T-cell (primary cell): Measurements from ENCODE around the gene PDIA5. TPM values are rescaled to one million over a fixed set of nuclear protein-coding genes. Genes with fewer than 3 reads are reported as not detected.
A peak's percentile ranks its signal among the peaks of the same experiment; 100 is the strongest.

Experiments used
- ATAC-seq, 4 experiments: fragments of 200-7000 bp in 3 of 4; fragments of 150-1000 bp in 1 of 4; cut with Tn5 transposase; replicated peaks in 1 of 4; 1 replicate in 3 of 4; 2 replicates in 1 of 4; pipeline ENCODE4 v1.10.0; 2021; ENCODE audit warnings: moderate library complexity in 3 of 4, mild to moderate bottlenecking in 2 of 4, moderate number of reproducible peaks in 1 of 4
- CTCF ChIA-PET, 2 donors: fragments of 300-600 bp; sonication (Branson Sonifier 250); formaldehyde crosslinking; loops; one replicate each; lab custom pipeline; 2022; ENCODE audit warnings: antibody characterized with exemption in 2 of 2; lab: Charles Lee
- POLR2A ChIA-PET, 2 donors: fragments of 300-600 bp; sonication (Branson Sonifier 250); formaldehyde crosslinking; loops; one replicate each; lab custom pipeline; 2022; ENCODE audit warnings: antibody characterized with exemption in 2 of 2; lab: Charles Lee
- DNase-seq, 35 experiments: peaks; one replicate each; pipeline versions ENCODE4 v3.0.0 to v3.0.0-alpha.2; 2013 to 2023
- H3K27ac ChIP-seq: one replicate; pipeline ENCODE4 v1.5.1; 2013; ENCODE audit warnings: low read length
- H3K27me3 ChIP-seq, 2 experiments: replicated peaks in 1 of 2; 1 replicate in 1 of 2; 2 replicates in 1 of 2; pipeline versions ENCODE4 v1.6.1 to v1.7.0; 2013; ENCODE audit warnings: low read length in 1 of 2, mixed read lengths in 1 of 2; ENCODE audit not compliant: control insufficient read depth in 2 of 2, insufficient read depth in 2 of 2; ENCODE audit errors: extremely low read depth in 1 of 2
- H3K36me3 ChIP-seq, 2 donors: 1 replicate in 1 of 2; 2 replicates in 1 of 2; pipeline versions ENCODE4 v1.6.1 to v1.7.0; 2013; ENCODE audit warnings: low read length in 1 of 2; ENCODE audit not compliant: control insufficient read depth in 2 of 2, insufficient read depth in 1 of 2; ENCODE audit errors: extremely low read depth in 1 of 2
- H3K4me1 ChIP-seq, 2 experiments: 1 replicate in 1 of 2; 2 replicates in 1 of 2; pipeline versions ENCODE4 v1.6.1 to v1.7.0; 2013; ENCODE audit warnings: low read length in 2 of 2, mixed read lengths in 1 of 2; ENCODE audit not compliant: insufficient read depth in 2 of 2, control insufficient read depth in 1 of 2; ENCODE audit errors: extremely low read depth in 1 of 2
- H3K4me3 ChIP-seq, 2 donors: 1 replicate in 1 of 2; 2 replicates in 1 of 2; pipeline versions ENCODE4 v1.5.1 to v1.7.0; 2013; ENCODE audit warnings: mild to moderate bottlenecking in 2 of 2, low read length in 1 of 2, moderate library complexity in 1 of 2; ENCODE audit not compliant: control insufficient read depth in 1 of 2; ENCODE audit errors: extremely low read depth in 1 of 2
- H3K9me3 ChIP-seq: 2 replicates; pipeline ENCODE4 v1.7.0; 2013
- H3K27ac Mint-ChIP-seq, 2 donors: one replicate each; pipeline ENCODE4 v1.8.0; 2020 to 2021; ENCODE audit warnings: mild to moderate bottlenecking in 2 of 2, mixed read lengths in 2 of 2
- H3K27me3 Mint-ChIP-seq, 2 donors: one replicate each; pipeline ENCODE4 v1.8.0; 2021 to 2022; ENCODE audit warnings: mixed read lengths in 2 of 2
- H3K36me3 Mint-ChIP-seq: one replicate; pipeline ENCODE4 v1.8.0; 2021; ENCODE audit warnings: mixed read lengths
- H3K4me1 Mint-ChIP-seq, 3 donors: one replicate each; pipeline ENCODE4 v1.8.0; 2020 to 2022; ENCODE audit warnings: mixed read lengths in 3 of 3, mild to moderate bottlenecking in 1 of 3
- H3K4me3 Mint-ChIP-seq, 3 donors: one replicate each; pipeline ENCODE4 v1.8.0; 2020 to 2022; ENCODE audit warnings: mild to moderate bottlenecking in 3 of 3, mixed read lengths in 3 of 3, moderate library complexity in 3 of 3
- H3K9me3 Mint-ChIP-seq, 3 donors: one replicate each; pipeline ENCODE4 v1.8.0; 2020 to 2022; ENCODE audit warnings: mixed read lengths in 3 of 3
- WGBS: methylation state at CpG from one replicate; pipeline ENCODE4 v1.1.5; 2013; ENCODE audit warnings: missing lambda C conversion rate; ENCODE audit not compliant: insufficient coverage; 5-methylcytosine and 5-hydroxymethylcytosine counted together
- total RNA-seq, 35 experiments: library from RNA in 6 of 35; stranded (reverse) in 6 of 35; fragments of 120-200 nt in 1 of 35; gene quantifications; one replicate each; pipeline versions ENCODE4 v1.2.1 to v1.2.4 and lab custom pipeline; 2013 to 2026

Gene PDIA5
- total RNA-seq, 5 donors from 2014 or later (not counting 1 experiment from before 2014, with no cell fraction given): 5.4 to 8.2 (median 7.0) TPM

DNA sequence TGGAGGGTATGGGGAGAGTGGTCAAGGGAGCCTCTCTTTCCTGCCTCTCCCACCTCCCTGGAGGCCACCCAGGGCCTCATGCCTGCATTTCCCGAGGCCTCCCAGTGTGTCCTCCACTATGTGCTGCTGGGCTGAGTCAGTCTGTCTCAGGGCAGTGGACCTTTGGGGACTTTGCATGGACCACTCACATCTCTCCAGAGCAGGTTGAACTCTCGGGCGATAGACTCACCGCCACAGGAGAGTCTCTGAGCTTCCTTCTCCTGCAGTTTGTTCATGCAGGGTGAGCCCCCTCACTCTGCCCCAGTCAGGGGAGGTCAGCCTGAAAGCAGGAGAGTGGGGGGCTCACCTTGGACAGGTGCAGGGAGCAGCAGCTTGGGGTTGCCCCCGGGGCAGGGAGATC is 74.5 kb downstream of the PDIA5 start:
- POLR2A ChIA-PET: interaction anchor here in 1 of 2 donors (0.5 kb wide), 1 partner anchor 83 kb away, joined by 6 read pairs; no protein-coding TSS in a partner anchor

GRCh38 chr3:123143669-123144411 is 77.0 kb downstream of the PDIA5 start:
- H3K36me3 Mint-ChIP-seq: peaks cover 21% of the 10 kb centered on the region
- no peak overlapping the region for H3K4me3 Mint-ChIP-seq
- no peak overlapping the region for H3K27ac ChIP-seq
- no peak for ATAC-seq
- no peaks in the 10 kb centered on the region for H3K4me1 Mint-ChIP-seq
- H3K4me3 ChIP-seq: no peak overlapping the region
- H3K27ac Mint-ChIP-seq: no peak overlapping the region
- POLR2A ChIA-PET: no interaction called here
- CTCF ChIA-PET: no interaction called here
- no peaks in the 10 kb centered on the region for H3K4me1 ChIP-seq
- peaks cover 2 to 4% of the 10 kb centered on the region in 2 donors for H3K36me3 ChIP-seq
- no peaks in the 10 kb centered on the region for H3K9me3 ChIP-seq
- H3K27me3 ChIP-seq: no peaks in the 10 kb centered on the region
- DNase-seq: no peak
- 91% methylated on average over 5 of the region's 10 CpGs for WGBS
- H3K9me3 Mint-ChIP-seq: no peaks in the 10 kb centered on the region
- H3K27me3 Mint-ChIP-seq: no peaks in the 10 kb centered on the region

More for the DNA sequence above, 74.5 kb downstream of the PDIA5 start:
- H3K4me3 Mint-ChIP-seq: no peak overlapping the region
- H3K27ac Mint-ChIP-seq: no peak overlapping the region
- no peaks in the 10 kb centered on the region for H3K9me3 Mint-ChIP-seq
- no peaks in the 10 kb centered on the region for H3K4me1 ChIP-seq
- no peaks in the 10 kb centered on the region for H3K4me1 Mint-ChIP-seq
- H3K36me3 ChIP-seq: peaks cover under 1 to 6% of the 10 kb centered on the region in 2 donors
- H3K36me3 Mint-ChIP-seq: peaks cover 16% of the 10 kb centered on the region
- no peaks in the 10 kb centered on the region for H3K27me3 ChIP-seq
- H3K27ac ChIP-seq: no peak overlapping the region
- CTCF ChIA-PET: no interaction called here
- DNase-seq (no peak), ATAC-seq (no peak)
- H3K27me3 Mint-ChIP-seq: no peaks in the 10 kb centered on the region
- no CpG with 5 or more reads among the region's 5 CpGs for WGBS
- H3K9me3 ChIP-seq: no peaks in the 10 kb centered on the region
- no peak overlapping the region for H3K4me3 ChIP-seq

DNA sequence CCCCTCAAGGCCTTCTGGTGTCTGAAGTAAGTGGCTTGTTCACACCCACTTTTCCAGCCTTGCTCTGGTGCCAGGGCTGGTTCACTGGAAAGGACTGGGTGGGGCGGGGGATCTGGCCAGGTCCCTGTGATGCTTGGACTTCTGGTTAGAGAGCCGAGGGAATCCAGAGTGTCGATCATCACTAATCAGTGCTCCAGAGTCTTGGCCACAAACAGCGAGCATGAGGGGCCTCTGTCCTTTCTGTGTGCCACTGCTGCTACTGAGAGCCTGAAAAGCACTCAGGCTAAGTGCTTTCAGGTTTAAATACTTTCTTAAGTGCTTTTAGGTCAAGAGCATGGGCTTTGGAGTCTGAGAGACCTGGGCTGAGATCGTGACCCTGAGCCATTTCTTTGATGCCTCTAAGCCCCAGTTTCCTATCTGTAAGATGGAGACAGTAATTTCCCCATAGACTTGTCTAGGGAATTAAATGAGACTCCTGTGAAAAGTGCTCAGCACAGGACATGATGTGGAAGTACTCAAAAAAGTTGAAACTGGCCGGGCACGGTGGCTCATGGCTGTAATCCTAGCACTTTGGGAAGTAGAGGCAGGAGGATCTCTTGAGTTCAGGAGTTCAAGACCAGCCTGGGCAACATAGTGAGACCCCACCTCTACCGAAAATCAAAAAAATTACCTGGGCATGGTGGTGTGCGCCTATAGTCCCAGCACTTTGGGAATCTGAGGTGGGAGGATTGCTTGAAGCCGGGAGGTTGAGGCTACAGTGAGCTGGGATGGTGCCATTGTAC is 81.1 kb downstream of the PDIA5 start:
- Histone ChIP-seq H3K27me3 (no peaks in the 10 kb centered on the region), H3K36me3 (peaks cover 0 to 2% of the 10 kb centered on the region in 2 donors), H3K4me1 (peaks cover 0 to 4% of the 10 kb centered on the region in 2 experiments), H3K27ac (no peak overlapping the region), H3K4me3 (no peak overlapping the region), H3K9me3 (no peaks in the 10 kb centered on the region)
- Mint-ChIP-seq H3K36me3 (peaks cover 39% of the 10 kb centered on the region), H3K9me3 (peaks cover 0 to 7% (median 0%) of the 10 kb centered on the region in 3 donors), H3K27me3 (no peaks in the 10 kb centered on the region), H3K4me3 (no peak overlapping the region), H3K4me1 (no peaks in the 10 kb centered on the region), H3K27ac (no peak overlapping the region)
- DNase-seq (no peak), ATAC-seq (no peak)
- ChIA-PET CTCF (no interaction called here), POLR2A (no interaction called here)
- 98% methylated on average over 7 of the region's 10 CpGs for WGBS

- H3K36me3 Mint-ChIP-seq: peaks cover 40% of the 10 kb centered on the region
- ChIA-PET POLR2A (no interaction called here), CTCF (no interaction called here)
- no peaks in the 10 kb centered on the region for H3K27me3 Mint-ChIP-seq
- 99% methylated on average over 8 of the region's 8 CpGs for WGBS
- H3K27ac Mint-ChIP-seq: peak overlapping the region; percentile 4 to 55
- peaks cover 0 to 7% (median 0%) of the 10 kb centered on the region in 3 donors for H3K9me3 Mint-ChIP-seq
- Histone ChIP-seq H3K36me3 (peaks cover 0 to 2% of the 10 kb centered on the region in 2 donors), H3K4me3 (no peak overlapping the region), H3K27ac (no peak overlapping the region), H3K9me3 (no peaks in the 10 kb centered on the region), H3K4me1 (peaks cover 0 to 4% of the 10 kb centered on the region in 2 experiments), H3K27me3 (no peaks in the 10 kb centered on the region)
- ATAC-seq (no peak), DNase-seq (no peak)
- no peak overlapping the region for H3K4me3 Mint-ChIP-seq
- no peaks in the 10 kb centered on the region for H3K4me1 Mint-ChIP-seq
Observed at GRCh38 chr3:123148772-123149171, 81.9 kb downstream of the PDIA5 start.

DNA sequence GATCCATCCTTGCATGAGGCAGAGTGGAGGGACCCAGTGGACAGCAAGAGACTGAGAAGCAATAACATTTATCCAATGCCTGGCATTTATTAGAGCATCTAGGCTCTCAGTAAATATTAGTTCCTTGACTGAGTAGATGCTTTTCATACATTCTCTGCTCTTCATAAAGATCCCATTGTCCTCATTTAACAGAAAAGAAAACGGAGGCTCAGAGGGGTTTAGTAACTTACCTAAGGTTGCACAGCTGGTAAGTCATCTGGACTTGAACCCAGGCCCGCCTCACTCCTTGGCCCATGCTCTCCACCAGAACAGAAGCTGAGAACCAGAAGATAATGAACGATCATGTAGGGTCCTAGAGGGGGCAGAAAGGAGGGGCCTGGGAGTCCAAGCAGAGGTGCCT is 82.7 kb downstream of the PDIA5 start:
- 100% methylated on average over 1 of the region's 3 CpGs for WGBS
- Mint-ChIP-seq H3K27ac (peak overlapping the region in 1 of 2 donors; percentile 44), H3K4me1 (no peaks in the 10 kb centered on the region), H3K4me3 (no peak overlapping the region), H3K27me3 (no peaks in the 10 kb centered on the region), H3K36me3 (peaks cover 40% of the 10 kb centered on the region), H3K9me3 (peaks cover 0 to 7% (median 0%) of the 10 kb centered on the region in 3 donors)
- CTCF ChIA-PET: no interaction called here
- Histone ChIP-seq H3K27ac (no peak overlapping the region), H3K27me3 (no peaks in the 10 kb centered on the region), H3K4me1 (peaks cover 0 to 4% of the 10 kb centered on the region in 2 experiments), H3K36me3 (peaks cover 0 to 2% of the 10 kb centered on the region in 2 donors), H3K4me3 (no peak overlapping the region), H3K9me3 (no peaks in the 10 kb centered on the region)
- DNase-seq (no peak), ATAC-seq (no peak)
- POLR2A ChIA-PET: no interaction called here

DNA sequence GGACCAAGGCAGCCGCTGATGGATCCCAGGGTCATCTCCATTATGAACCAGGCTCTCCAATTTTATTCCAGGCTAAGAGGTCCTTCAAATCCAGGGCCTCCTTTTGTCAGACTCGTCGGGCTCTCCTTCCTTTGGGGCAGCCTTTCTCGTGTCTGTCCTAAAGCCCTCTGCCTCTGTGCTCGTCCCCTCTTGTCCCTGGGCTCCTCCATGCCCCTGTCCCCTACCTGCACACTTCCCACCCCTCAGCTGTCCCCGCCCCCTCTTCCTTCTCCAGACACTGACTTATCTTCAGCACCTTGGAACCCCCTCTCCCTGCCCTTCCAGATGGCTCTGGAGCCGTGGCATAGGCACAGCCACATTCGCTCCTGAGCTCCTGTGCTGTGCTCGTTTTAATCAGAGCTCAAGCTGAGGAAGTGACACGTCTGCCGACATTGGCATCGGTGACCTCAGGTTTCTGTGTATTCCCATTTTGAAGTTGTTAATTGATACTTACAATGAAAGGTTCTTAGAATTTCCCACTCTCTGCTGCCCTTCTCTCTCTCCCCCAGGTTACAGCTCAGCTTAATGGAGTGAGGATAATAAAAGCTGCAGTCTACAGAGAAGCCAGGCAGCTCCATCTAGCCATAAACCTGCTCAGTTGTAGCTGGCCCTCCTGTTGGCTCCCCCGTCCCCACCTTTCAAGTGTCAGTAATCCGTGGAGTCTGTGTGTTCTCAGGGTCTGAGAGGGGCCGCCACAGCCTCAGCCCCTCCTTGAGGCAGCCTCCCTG is 83.8 kb downstream of the PDIA5 start:
- Histone ChIP-seq H3K27me3 (no peaks in the 10 kb centered on the region), H3K4me1 (peaks cover 0 to 4% of the 10 kb centered on the region in 2 experiments), H3K9me3 (no peaks in the 10 kb centered on the region), H3K4me3 (no peak overlapping the region), H3K36me3 (peaks cover 2 to 4% of the 10 kb centered on the region in 2 donors), H3K27ac (peak overlapping the region; percentile 61)
- ATAC-seq (no peak), DNase-seq (no peak)
- 93% methylated on average over 8 of the region's 15 CpGs for WGBS
- H3K4me3 Mint-ChIP-seq: no peak overlapping the region
- H3K4me1 Mint-ChIP-seq: no peaks in the 10 kb centered on the region
- H3K27me3 Mint-ChIP-seq: no peaks in the 10 kb centered on the region
- peaks cover 0 to 7% (median 0%) of the 10 kb centered on the region in 3 donors for H3K9me3 Mint-ChIP-seq
- CTCF ChIA-PET: no interaction called here
- POLR2A ChIA-PET: no interaction called here
- H3K36me3 Mint-ChIP-seq: peaks cover 40% of the 10 kb centered on the region
- H3K27ac Mint-ChIP-seq: peak overlapping the region; percentile 44 to 83
